ENCODE measurements around the gene SEMA3C.

Gene SEMA3C

GRCh38 chr7:80882213-80882801 lies 36.5 kb downstream of the SEMA3C start:
- DNase-seq (ENCODE audit: low spot score), result no peak
- in situ Hi-C loops (cut with MboI; ENCODE audit: low pct_unique_long_range_greater_than_20kb, low sequenced_read_pairs, unreplicated experiment), result no loop called here
- TF ChIP-seq, protein P1, sequence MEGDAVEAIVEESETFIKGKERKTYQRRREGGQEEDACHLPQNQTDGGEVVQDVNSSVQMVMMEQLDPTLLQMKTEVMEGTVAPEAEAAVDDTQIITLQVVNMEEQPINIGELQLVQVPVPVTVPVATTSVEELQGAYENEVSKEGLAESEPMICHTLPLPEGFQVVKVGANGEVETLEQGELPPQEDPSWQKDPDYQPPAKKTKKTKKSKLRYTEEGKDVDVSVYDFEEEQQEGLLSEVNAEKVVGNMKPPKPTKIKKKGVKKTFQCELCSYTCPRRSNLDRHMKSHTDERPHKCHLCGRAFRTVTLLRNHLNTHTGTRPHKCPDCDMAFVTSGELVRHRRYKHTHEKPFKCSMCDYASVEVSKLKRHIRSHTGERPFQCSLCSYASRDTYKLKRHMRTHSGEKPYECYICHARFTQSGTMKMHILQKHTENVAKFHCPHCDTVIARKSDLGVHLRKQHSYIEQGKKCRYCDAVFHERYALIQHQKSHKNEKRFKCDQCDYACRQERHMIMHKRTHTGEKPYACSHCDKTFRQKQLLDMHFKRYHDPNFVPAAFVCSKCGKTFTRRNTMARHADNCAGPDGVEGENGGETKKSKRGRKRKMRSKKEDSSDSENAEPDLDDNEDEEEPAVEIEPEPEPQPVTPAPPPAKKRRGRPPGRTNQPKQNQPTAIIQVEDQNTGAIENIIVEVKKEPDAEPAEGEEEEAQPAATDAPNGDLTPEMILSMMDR (IDR thresholded peaks at IDR 0.05; ENCODE audit: extremely low read depth, insufficient read depth, missing control alignments), result no peak

DNA sequence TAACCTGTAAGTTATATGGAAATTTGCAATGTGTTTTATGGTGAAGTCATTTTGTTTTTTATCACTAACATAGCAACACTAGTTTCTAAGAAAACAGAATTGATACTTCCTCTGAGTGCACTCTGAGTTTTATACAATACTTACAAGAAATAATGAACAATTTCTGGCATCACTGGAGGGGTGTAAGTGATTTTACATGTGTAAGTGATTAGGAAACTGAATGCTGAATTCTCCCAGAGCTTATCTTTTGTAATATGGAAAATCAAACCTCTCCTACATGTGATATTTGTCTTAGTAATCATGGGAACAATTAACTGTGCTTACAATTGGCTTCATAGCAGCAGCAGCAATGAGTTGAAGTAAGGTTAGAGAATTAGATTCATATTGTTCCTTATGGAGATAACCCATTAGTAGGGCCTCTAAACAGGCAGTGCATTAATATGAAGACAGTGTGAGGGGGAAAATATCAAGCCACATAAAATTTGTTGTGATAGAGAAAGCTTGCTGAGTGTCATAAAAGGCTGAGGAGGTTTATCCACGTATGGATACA lies 37.4 kb downstream of the SEMA3C start:
- TF ChIP-seq, protein P1 (IDR thresholded peaks at IDR 0.05; ENCODE audit: extremely low read depth, insufficient read depth, missing control alignments), result no peak
- no peak for DNase-seq (ENCODE audit: low spot score)
- in situ Hi-C loops (cut with MboI; ENCODE audit: low pct_unique_long_range_greater_than_20kb, low sequenced_read_pairs, unreplicated experiment), result no loop called here

DNA sequence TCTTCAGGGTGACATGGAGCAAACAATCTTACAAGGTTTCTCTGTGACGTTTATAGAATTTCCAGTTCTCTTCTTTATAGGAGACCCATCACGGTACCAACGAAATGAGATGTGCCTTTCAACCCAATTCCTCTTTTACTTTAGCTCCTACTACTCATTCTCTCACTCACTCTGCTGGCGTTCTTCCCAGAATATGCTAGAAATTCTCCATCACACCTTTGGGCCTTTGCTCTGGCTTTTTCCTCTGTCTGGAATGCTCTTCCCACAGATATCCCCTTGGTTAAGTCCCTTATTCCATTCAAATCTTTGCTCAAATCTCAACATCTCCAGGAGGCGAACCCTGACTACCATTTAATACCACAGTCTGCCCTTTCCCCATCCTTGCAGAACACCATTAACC lies 39.0 kb downstream of the SEMA3C start:
- in situ Hi-C loops (cut with MboI; ENCODE audit: low pct_unique_long_range_greater_than_20kb, low sequenced_read_pairs, unreplicated experiment), result no loop called here
- TF ChIP-seq, protein P1 (IDR thresholded peaks at IDR 0.05; ENCODE audit: extremely low read depth, insufficient read depth, missing control alignments), result no peak
- DNase-seq (ENCODE audit: low spot score), result no peak

GRCh38 chr7:80876894-80877414 lies 41.9 kb downstream of the SEMA3C start:
- in situ Hi-C loops (cut with MboI; ENCODE audit: low pct_unique_long_range_greater_than_20kb, low sequenced_read_pairs, unreplicated experiment), result no loop called here
- DNase-seq (ENCODE audit: low spot score), result no peak

GRCh38 chr7:80875537-80876120 lies 43.2 kb downstream of the SEMA3C start:
- no peak for DNase-seq (ENCODE audit: low spot score)
- in situ Hi-C loops (cut with MboI; ENCODE audit: low pct_unique_long_range_greater_than_20kb, low sequenced_read_pairs, unreplicated experiment), result no loop called here
- TF ChIP-seq, protein P1 (IDR thresholded peaks at IDR 0.05; ENCODE audit: extremely low read depth, insufficient read depth, missing control alignments), result no peak

More at GRCh38 chr7:80876894-80877414, 41.9 kb downstream of the SEMA3C start:
- TF ChIP-seq, protein P1 (IDR thresholded peaks at IDR 0.05; ENCODE audit: extremely low read depth, insufficient read depth, missing control alignments), result no peak

DNA sequence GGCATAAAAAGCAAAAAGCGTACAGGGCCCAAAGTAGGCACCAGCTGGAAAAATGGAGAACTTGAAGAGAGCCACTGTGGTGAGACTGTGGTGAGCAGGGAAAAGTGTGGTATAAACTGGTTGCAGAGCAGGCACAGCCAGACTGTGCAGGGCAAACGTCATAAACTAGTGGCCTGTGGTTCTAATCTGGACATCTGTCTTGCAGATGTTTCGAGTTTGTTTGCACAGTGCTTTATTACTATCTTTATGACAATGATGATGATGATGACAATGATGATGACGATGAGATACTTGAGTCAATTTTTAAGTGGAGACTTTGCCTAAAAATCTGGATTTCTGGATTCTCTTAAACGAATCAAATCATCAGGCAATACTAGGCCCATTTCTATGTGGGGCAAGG lies 45.7 kb downstream of the SEMA3C start:
- no peak for DNase-seq (ENCODE audit: low spot score)
- TF ChIP-seq, protein P1 (IDR thresholded peaks at IDR 0.05; ENCODE audit: extremely low read depth, insufficient read depth, missing control alignments), result no peak
- in situ Hi-C loops (cut with MboI; ENCODE audit: low pct_unique_long_range_greater_than_20kb, low sequenced_read_pairs, unreplicated experiment), result no loop called here

All from GM13977 (cell line).